ENCODE results near the gene FAM229A.

The FAM229A gene

DNA sequence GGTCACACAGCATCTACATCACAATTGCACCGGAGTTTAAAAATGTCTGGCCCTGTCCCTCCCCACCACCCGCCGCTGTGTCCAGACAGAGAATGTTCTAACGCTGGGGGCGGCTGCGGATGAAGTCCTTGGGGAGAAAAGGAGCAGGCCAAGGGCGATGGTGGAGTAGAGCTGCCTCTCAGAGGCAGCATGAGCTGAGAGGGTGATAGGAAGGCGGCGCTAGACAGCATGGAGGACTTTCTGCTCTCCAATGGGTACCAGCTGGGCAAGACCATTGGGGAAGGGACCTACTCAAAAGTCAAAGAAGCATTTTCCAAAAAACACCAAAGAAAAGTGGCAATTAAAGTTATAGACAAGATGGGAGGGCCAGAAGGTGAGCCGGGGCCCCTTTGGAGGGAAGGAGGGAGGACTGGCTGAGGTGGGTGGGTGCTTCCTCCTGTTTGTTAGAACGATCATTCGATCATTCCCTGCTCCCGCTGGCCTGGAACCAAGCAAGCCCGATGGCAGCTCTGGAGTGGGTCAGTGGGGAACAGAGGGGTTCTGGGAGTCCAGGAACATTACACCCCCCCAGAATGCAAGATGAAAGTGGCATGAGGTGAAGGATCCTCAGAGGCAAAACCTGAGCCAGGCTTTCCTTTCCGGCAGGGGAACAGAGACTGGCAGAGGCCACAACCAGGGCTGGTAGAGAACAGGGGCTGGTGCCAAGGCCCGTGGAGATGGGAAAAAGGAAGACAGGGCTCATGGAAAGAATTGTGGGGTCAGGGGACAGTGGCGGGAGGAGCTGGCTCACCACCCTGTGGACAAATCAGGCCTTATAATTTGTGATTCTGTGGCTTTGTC, at the start of gene FAM229A, which contains the start of gene TSSK3:
TSS of gene FAM229A (minus strand) at position 12 of the 840 bp plus-strand sequence. CDS start 394 bp downstream, outside the sequence.
TSS of gene TSSK3 (plus strand) at position 66 of the 840 bp plus-strand sequence. CDS start at position 229, 163 bp downstream.
- no peak for TF ChIP-seq CTCF (IDR thresholded peaks at IDR 0.05; ENCODE audit: extremely low read depth, missing control alignments)
- DNase-seq (ENCODE audit: low spot score) = no peak

- no peak for TF ChIP-seq CTCF (IDR thresholded peaks at IDR 0.05; ENCODE audit: extremely low read depth, missing control alignments)
- no peak for DNase-seq (ENCODE audit: low spot score)
Measured at GRCh38 chr1:32411261-32411660, 49.0 kb upstream of the FAM229A start.

- no peak for DNase-seq (ENCODE audit: low spot score)
- TF ChIP-seq CTCF (IDR thresholded peaks at IDR 0.05; ENCODE audit: extremely low read depth, missing control alignments) = no peak
Measured at GRCh38 chr1:32406629-32407111, 44.4 kb upstream of the FAM229A start.

DNA sequence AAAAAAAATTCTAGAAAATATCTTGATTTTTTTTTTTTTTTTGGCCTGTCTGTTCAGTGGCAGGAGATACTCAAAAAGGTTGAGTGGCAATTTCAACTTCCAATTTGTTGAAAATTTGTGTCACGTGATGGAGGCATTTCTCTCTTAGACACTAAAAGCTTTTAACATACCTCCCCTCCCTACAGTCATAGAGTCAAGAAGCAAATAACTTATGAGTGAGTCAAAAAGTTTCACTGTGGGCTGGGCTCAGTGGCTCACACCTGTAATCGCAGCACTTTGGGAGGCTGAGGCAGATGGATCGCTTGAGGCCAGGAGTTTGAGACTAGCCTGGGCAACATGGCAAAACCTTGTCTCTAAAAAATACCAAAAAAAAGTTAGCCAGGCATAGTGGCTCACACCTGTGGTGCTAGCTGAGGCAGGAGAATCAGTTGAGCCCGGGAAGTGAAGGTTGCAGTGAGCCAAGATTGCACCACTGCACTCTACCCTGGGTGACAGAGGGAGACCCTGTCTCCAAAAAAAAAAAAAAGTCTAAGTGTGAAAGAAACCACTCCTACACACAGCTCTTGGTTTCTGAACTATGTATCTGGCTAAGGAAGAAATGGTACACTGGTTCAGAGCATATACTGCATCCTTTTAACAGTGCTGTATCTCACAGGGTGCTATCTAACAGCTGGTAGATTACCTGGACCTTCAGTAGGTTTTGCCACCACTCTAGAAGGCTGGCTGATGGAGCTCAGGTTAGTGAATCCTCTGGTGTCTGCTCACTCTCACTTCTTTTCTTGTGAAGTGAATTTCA, 43.6 kb upstream of the FAM229A start:
- no peak for DNase-seq (ENCODE audit: low spot score)
- no peak for TF ChIP-seq CTCF (IDR thresholded peaks at IDR 0.05; ENCODE audit: extremely low read depth, missing control alignments)

DNA sequence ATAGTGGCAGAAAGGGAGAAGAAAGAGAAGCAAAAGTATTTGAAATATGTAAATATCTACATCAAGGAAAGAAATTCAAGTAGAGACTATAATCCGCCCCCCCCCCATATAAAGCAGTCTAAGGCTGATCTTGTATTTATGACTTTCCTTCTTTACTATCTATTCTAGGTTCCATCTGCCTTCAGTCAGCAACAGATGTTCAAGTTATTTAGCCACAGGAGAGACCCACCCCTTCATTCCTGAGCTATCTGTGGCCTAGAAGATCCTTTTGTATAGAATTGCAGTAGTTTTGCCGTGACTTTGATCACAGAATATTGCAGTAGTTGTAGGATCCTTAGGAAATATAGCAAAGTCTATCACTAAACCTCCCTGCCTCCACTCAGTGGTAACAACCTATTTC, 42.7 kb upstream of the FAM229A start:
- DNase-seq (ENCODE audit: low spot score) = no peak
- TF ChIP-seq CTCF (IDR thresholded peaks at IDR 0.05; ENCODE audit: extremely low read depth, missing control alignments) = no peak

DNA sequence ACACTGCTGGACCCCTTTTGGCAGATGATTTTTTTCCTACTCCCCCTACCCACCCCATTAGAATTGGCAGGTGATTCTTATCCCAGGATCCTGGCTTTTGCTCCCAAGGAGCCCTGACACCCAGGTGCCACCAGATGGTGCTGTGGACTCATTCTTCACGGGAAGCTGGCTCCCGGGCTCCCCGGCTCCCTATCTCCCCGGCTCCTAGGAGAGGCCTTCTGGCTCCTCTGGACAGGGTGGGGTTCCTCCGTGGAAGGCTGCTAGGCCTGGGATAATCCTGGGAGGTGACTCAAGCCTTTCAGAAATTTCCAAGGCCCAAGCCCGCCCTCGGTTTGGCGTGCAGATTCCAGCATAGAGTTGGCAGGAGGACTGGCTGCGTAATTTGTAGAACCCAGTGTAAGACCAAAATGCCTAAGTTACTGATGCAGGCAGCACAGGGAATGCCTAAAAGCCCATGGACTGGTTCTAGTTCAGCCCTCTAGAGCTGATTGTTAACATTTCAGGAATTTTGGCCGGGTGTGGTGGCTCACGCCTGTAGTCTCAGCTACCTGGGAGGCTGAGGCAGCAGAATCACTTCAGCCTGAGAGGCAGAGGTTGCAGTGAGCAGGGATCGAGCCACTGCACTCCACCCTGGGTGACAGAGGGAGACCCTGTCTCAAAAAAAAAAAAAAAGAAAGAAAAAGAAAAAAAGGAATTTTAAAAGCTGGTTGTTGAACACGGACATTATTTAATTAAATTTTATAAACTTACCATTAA, 38.8 kb upstream of the FAM229A start:
- peak; percentile 73 for DNase-seq (ENCODE audit: low spot score)
- peak; percentile 78 for TF ChIP-seq CTCF (IDR thresholded peaks at IDR 0.05; ENCODE audit: extremely low read depth, missing control alignments)

Data from GM20000 (cell line).